ENCODE results near the gene TC2N.
"Not testable (repeated sequence)": the region's sequence is repeated elsewhere in the genome, so short reads cannot be mapped to it uniquely, and the experiment has no call there.

The TC2N gene

DNA sequence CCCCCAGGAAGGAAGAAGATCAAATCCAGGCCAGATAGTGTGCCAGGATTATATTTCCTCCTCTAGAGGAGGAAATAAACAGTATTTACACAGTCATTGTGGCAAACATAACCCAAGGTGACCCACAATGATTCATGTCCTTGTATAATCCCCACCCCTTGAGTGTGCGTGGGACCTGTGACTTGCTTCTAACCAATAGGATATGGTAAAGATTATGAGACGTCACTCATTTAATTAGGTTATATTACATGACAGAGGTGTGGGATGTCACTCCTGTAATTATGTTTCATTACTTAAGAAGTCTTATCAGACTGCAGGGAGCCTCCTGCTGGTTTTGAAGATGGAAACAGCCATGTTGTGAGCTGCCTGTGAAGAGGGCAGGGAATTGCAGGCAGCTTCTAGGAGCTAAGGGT is 123.3 kb downstream of the TC2N start:
- no peak overlapping the region for H3K4me3 ChIP-seq (ENCODE audit: low read depth, low read length)
- TF ChIP-seq, protein P1, sequence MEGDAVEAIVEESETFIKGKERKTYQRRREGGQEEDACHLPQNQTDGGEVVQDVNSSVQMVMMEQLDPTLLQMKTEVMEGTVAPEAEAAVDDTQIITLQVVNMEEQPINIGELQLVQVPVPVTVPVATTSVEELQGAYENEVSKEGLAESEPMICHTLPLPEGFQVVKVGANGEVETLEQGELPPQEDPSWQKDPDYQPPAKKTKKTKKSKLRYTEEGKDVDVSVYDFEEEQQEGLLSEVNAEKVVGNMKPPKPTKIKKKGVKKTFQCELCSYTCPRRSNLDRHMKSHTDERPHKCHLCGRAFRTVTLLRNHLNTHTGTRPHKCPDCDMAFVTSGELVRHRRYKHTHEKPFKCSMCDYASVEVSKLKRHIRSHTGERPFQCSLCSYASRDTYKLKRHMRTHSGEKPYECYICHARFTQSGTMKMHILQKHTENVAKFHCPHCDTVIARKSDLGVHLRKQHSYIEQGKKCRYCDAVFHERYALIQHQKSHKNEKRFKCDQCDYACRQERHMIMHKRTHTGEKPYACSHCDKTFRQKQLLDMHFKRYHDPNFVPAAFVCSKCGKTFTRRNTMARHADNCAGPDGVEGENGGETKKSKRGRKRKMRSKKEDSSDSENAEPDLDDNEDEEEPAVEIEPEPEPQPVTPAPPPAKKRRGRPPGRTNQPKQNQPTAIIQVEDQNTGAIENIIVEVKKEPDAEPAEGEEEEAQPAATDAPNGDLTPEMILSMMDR (IDR thresholded peaks at IDR 0.05; ENCODE audit: low read depth, low read length), result no peak

DNA sequence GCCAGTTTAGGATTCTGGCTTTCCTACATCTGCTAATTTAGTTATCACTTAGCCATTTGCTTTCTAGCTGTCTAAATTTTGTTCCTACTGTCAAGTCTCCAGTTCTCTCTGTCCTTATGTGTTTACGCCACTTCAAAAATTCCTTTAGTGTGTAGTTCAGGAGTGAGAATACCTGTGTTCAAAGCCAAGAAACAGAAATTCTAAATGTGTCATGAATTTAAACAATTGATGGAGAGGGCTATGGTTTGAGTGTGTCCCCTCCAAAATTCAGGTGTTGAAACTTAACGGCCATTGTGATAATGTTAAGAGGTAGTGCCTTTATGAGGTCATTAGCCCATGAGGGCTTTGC is 124.1 kb downstream of the TC2N start:
- H3K4me3 ChIP-seq (ENCODE audit: low read depth, low read length), result no peak overlapping the region

DNA sequence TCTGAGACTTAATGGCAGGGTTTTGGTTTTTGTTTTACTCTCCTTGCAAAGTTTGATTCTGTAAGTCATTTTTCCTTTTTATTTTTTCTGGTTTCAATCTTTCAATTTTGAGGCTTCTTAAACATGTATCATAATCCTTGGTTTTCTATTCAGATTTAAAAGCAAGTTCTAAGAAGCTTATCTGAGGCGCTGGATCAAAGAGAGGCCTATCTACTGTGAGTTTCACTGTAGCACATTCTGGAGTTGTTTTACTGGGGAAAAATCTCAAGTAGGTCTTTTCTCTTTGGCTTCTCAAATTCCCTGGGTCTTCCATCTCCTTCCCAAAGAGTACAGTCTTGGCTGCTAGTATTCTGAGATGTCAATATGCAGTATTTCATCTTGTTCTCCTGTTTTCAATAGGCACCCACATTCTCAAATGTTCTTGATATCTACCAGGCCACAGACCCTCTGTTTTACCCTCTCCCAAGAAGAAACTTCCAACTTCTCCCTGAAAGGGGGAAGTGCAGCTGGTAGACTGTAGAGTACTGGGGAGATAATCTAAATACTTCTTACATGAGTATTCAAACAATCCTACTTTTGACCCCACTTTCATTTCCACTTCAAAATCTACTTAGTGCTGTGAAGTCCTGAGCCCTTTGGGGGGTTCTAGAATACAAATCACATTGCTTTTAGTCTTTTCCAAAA is 124.6 kb downstream of the TC2N start:
- H3K4me3 ChIP-seq (ENCODE audit: low read depth, low read length), result no peak overlapping the region
- TF ChIP-seq, protein P1 (IDR thresholded peaks at IDR 0.05; ENCODE audit: low read depth, low read length), result no peak

More for the DNA sequence above, 124.1 kb downstream of the TC2N start:
- TF ChIP-seq, protein P1 (IDR thresholded peaks at IDR 0.05; ENCODE audit: low read depth, low read length), result no peak

DNA sequence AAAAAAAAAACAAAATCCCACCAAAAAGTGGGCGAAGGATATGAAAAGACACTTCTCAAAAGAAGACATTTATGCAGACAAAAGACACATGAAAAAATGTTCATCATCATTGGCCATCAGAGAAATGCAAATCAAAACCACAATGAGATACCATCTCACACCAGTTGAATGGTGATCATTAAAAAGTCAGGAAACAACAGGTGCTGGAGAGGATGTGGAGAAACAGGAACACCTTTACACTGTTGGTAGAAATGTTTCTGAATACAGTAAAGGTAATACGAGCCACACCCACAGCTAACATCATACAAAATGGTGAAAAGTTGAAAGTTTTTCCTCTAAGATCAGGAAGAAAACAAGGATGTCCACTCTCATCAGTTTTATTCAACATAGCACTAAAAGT is 127.5 kb downstream of the TC2N start:
- not testable (repeated sequence) for H3K4me3 ChIP-seq (ENCODE audit: low read depth, low read length)

DNA sequence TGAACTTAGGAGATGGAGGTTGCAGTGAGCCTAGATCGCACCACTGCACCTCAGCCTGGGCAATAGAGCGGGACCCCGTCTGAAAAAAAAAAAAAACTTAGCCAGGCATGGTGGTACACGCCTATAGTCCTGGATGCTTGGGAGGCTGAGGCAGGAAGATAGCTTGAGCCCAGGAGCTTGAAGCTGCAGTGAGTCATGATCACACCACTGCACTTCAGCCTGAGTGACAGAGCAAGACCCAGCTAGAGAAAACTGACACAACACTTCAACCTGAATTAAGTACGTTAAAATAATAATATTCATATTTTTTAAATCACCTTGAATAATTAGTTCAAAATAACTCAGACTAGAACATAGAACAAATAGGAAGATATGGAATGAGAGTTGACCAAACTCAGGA is 129.7 kb downstream of the TC2N start:
- TF ChIP-seq, protein P1 (IDR thresholded peaks at IDR 0.05; ENCODE audit: low read depth, low read length), result no peak
- no peak overlapping the region for H3K4me3 ChIP-seq (ENCODE audit: low read depth, low read length)

DNA sequence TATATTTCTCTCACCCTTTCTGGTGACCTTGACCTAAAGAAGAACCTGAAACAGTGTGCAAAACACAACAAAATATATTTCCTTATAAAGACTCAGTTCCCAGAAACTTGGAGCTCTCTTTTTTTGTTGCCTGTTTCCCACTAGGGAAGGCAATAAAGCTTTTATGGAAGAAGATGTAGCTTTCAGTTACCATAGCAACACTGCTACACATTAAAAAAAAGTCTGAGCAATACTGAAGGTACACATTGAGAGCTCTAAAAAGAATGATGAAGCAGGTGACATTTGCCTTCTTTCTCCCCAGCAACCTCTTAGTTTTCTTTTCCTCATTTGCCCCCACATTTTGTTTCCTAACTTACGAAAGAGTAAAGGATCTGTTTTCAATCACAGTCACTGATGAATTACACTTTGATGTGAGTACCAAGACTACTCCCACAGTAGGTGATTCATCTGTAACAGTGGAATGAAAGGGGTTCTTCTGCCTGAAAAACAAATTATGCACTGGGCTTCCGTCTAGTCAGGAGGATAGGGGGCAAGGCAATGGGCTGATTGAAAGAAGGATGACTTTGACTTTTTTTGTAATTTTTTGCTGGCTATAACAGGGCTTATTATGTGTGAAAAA is 134.4 kb downstream of the TC2N start:
- H3K4me3 ChIP-seq (ENCODE audit: low read depth, low read length), result no peak overlapping the region
- TF ChIP-seq, protein P1 (IDR thresholded peaks at IDR 0.05; ENCODE audit: low read depth, low read length), result no peak

DNA sequence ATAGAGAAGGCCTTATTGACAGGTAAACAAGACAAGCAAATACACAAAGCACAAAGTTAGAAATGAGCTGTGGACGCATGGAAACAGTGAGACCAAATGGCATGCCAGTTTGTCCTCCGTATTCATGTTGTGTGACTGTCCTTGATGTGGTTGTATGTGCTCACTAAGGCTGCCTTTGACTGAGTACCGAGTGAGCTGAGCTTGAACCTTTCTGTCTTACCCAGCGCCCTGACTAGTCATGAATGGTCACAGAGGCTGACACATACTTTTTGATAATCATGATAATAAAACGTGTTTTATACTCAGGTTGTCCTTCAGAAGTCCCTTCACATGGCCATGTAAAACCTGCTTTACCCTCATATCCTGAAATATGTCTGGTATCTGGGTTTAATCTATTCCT is 134.9 kb downstream of the TC2N start:
- TF ChIP-seq, protein P1 (IDR thresholded peaks at IDR 0.05; ENCODE audit: low read depth, low read length), result no peak
- no peak overlapping the region for H3K4me3 ChIP-seq (ENCODE audit: low read depth, low read length)

DNA sequence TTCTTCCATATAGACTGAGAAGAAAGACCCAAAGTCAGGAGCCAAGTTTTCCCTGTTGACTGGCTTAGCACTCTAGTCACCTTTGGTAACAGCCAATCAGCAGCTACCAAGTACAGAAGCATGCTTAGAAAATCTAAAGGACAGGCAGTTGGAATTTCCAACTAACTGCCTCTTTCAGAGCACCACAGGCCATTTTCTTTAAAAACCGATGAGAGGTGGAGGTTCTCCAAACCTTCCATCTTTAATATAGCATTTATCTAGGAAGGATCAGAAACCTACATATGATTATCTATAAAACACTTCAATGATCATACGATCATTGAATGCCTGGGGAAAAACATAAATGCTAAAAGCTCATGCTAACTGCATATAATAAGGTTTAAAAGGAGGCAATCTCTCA is 135.3 kb downstream of the TC2N start, which contains the start of gene CATSPERB:
Gene CATSPERB, minus strand, starts transcription at position 101 of the 400 bp plus-strand sequence. CDS start 2,607 bp downstream, outside the sequence.
- H3K4me3 ChIP-seq (ENCODE audit: low read depth, low read length), result no peak within 1 kb of the TSS
- TF ChIP-seq, protein P1 (IDR thresholded peaks at IDR 0.05; ENCODE audit: low read depth, low read length), result no peak

Data from WI38 (cell line).